ENCODE results near the gene GLCE. TPM values are rescaled to one million over a fixed set of nuclear protein-coding genes. Genes with fewer than 3 reads are reported as not detected.

Gene GLCE
- total RNA-seq, 1 donor from 2014 or later = 8.5 TPM

- no peak for DNase-seq (ENCODE audit: low spot score)
- no peak overlapping the region for H3K27ac Mint-ChIP-seq (ENCODE audit: unreplicated experiment)
- no peak overlapping the region for H3K4me3 Mint-ChIP-seq (ENCODE audit: unreplicated experiment)
- TF ChIP-seq CTCF (IDR thresholded peaks at IDR 0.05; ENCODE audit: unreplicated experiment) = no peak
- H3K27me3 Mint-ChIP-seq (ENCODE audit: unreplicated experiment) = no peaks in the 10 kb centered on the region
- no peaks in the 10 kb centered on the region for H3K36me3 Mint-ChIP-seq (ENCODE audit: low read depth, unreplicated experiment)
- H3K4me1 Mint-ChIP-seq (ENCODE audit: unreplicated experiment) = no peaks in the 10 kb centered on the region
- H3K9me3 Mint-ChIP-seq (ENCODE audit: unreplicated experiment) = no peaks in the 10 kb centered on the region
Measured at GRCh38 chr15:69172847-69173246, 12.4 kb downstream of the GLCE start.

- no peaks in the 10 kb centered on the region for H3K9me3 Mint-ChIP-seq (ENCODE audit: unreplicated experiment)
- no peak overlapping the region for H3K4me3 Mint-ChIP-seq (ENCODE audit: unreplicated experiment)
- no peak for DNase-seq (ENCODE audit: low spot score)
- no peaks in the 10 kb centered on the region for H3K36me3 Mint-ChIP-seq (ENCODE audit: low read depth, unreplicated experiment)
- H3K27me3 Mint-ChIP-seq (ENCODE audit: unreplicated experiment) = no peaks in the 10 kb centered on the region
- no peak for TF ChIP-seq CTCF (IDR thresholded peaks at IDR 0.05; ENCODE audit: unreplicated experiment)
- no peaks in the 10 kb centered on the region for H3K4me1 Mint-ChIP-seq (ENCODE audit: unreplicated experiment)
- H3K27ac Mint-ChIP-seq (ENCODE audit: unreplicated experiment) = no peak overlapping the region
Measured at GRCh38 chr15:69175536-69175935, 15.1 kb downstream of the GLCE start.

DNA sequence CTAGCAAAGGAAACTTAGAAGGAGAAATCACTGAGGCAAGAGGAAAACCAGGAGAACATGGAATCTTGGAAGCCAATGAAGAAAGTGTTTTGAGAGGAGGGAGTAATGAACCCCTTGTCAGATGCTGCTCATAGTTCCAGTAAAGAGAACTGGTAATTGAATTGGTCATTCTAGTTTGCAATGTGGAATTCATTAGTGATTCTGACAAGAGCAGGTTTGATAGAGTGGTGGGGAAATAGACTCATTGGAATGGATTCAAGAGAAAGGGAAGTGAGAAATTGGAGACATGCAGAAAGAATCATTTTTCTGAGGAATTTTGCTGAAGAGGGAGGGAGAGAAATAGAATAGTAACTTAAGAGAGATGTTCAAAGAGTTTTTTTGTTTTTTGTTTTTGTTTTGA is 21.0 kb downstream of the GLCE start:
- H3K27me3 Mint-ChIP-seq (ENCODE audit: unreplicated experiment) = no peaks in the 10 kb centered on the region
- H3K4me1 Mint-ChIP-seq (ENCODE audit: unreplicated experiment) = no peaks in the 10 kb centered on the region
- no peak for TF ChIP-seq CTCF (IDR thresholded peaks at IDR 0.05; ENCODE audit: unreplicated experiment)

GRCh38 chr15:69185216-69185615 is 24.8 kb downstream of the GLCE start:
- no peaks in the 10 kb centered on the region for H3K4me1 Mint-ChIP-seq (ENCODE audit: unreplicated experiment)
- DNase-seq (ENCODE audit: low spot score) = no peak
- no peak overlapping the region for H3K4me3 Mint-ChIP-seq (ENCODE audit: unreplicated experiment)
- H3K36me3 Mint-ChIP-seq (ENCODE audit: low read depth, unreplicated experiment) = no peaks in the 10 kb centered on the region
- TF ChIP-seq CTCF (IDR thresholded peaks at IDR 0.05; ENCODE audit: unreplicated experiment) = no peak
- no peaks in the 10 kb centered on the region for H3K27me3 Mint-ChIP-seq (ENCODE audit: unreplicated experiment)
- no peak overlapping the region for H3K27ac Mint-ChIP-seq (ENCODE audit: unreplicated experiment)
- H3K9me3 Mint-ChIP-seq (ENCODE audit: unreplicated experiment) = no peaks in the 10 kb centered on the region

More for the DNA sequence above, 21.0 kb downstream of the GLCE start:
- H3K27ac Mint-ChIP-seq (ENCODE audit: unreplicated experiment) = no peak overlapping the region
- H3K4me3 Mint-ChIP-seq (ENCODE audit: unreplicated experiment) = no peak overlapping the region
- DNase-seq (ENCODE audit: low spot score) = no peak
- H3K36me3 Mint-ChIP-seq (ENCODE audit: low read depth, unreplicated experiment) = no peaks in the 10 kb centered on the region
- no peaks in the 10 kb centered on the region for H3K9me3 Mint-ChIP-seq (ENCODE audit: unreplicated experiment)

- Mint-ChIP-seq H3K36me3 (ENCODE audit: low read depth, unreplicated experiment) (no peaks in the 10 kb centered on the region), H3K27me3 (ENCODE audit: unreplicated experiment) (no peaks in the 10 kb centered on the region), H3K9me3 (ENCODE audit: unreplicated experiment) (no peaks in the 10 kb centered on the region), H3K4me1 (ENCODE audit: unreplicated experiment) (no peaks in the 10 kb centered on the region), H3K27ac (ENCODE audit: unreplicated experiment) (no peak overlapping the region), H3K4me3 (ENCODE audit: unreplicated experiment) (no peak overlapping the region)
- DNase-seq (ENCODE audit: low spot score) = no peak
- TF ChIP-seq CTCF (IDR thresholded peaks at IDR 0.05; ENCODE audit: unreplicated experiment) = no peak
Measured at GRCh38 chr15:69185706-69186105, 25.3 kb downstream of the GLCE start.

All from endothelial cell (in vitro differentiated cells).